Measurements from ENCODE around the gene ROMO1.
"Not testable (repeated sequence)": the region's sequence is repeated elsewhere in the genome, so short reads cannot be mapped to it uniquely, and the experiment has no call there.

Gene ROMO1

DNA sequence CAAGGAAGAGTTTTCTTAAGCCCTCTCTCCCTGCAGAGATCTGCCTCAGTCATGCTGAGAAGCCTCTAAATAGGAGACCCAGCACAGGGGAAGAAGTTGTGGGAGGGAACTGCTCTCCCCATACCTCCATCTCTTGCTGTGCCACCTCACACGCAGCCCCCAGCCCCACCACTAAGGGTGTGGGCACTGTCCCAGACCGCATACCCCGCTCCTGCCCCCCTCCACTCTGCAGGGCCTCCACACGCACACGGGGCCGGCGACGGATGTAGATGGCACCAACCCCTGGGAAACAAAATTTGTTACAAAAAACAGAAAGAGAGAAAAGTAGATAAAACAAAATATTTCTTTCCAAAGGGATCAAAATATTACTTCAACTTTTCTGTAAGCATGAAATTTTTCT, 24.3 kb upstream of the ROMO1 start:
- no peak overlapping the region for H3K4me3 ChIP-seq (ENCODE audit: low read depth, low read length)
- no peak for DNase-seq (ENCODE audit: low read depth)

DNA sequence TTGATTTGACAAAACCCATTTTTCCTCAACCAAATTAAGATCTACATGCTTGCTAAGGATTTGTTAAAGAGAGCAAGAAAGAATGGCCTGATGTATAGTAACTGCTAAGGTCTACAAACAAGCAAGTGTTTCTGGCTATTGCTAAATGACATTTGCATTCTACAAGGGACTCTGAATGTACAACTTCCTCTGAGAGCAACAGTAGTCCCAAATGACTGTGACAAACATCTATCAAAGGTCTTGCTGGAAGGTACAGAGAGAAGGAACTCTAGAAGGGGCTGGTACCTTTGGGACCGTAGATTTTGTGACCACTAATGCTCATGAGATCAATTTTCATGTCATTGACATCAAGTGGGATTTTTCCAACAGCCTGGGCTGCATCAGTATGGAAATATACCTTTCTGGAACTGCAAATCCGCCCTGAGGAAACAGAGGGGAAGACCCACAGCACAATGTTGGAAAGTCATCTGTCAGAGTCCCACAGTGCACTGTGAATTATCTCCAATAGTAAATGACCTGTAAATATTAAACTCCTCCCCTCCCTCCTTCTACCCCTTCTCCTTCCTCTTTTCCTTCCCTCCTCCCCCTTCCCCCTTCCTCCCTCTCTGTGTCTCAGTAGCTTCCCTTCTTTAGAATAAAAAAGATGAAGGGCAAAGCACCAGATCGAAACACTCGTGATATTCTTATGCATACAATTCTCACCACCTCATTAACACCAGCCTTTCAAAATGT, 18.6 kb upstream of the ROMO1 start:
- no peak for DNase-seq (ENCODE audit: low read depth)
- no peak overlapping the region for H3K4me3 ChIP-seq (ENCODE audit: low read depth, low read length)

DNA sequence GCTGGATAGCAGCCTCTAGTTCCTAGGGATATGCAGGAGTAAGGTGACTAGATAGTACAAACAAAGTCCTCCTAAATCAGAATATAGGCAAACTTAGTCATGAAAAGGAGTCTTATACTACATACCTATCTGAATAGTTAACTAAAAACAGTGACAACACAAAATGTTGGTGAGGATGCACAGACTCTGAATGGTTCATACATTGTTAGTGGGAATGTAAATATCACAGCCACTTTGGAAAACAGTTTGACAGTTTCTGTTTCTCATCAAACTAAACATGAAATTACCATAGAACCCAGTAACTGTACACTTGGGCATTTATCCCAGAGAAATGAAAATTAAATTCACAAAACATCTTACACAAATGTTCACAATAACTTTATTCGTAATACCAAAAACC, 17.2 kb upstream of the ROMO1 start:
- DNase-seq (ENCODE audit: low read depth): no peak

DNA sequence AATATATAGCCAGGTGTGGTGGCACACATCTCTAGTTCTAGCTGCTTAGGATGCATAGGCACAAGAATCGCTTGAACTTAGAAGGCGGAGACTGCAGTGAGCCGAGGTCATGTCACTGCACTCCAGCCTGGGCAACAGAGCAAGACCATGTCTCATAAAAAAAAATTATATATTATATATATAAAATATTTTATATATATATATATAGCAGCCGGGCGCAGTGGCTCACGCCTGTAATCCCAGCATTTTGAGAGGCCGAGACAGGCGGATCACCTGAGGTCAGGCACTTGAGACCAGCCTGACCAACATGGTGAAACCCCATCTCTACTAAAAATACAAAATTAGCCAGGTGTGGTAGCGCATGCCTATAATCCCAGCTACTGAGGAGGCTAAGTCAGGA, 13.8 kb upstream of the ROMO1 start:
- H3K4me3 ChIP-seq (ENCODE audit: low read depth, low read length); DNase-seq (ENCODE audit: low read depth): not testable (repeated sequence)

More for the DNA sequence above, 17.2 kb upstream of the ROMO1 start:
- H3K4me3 ChIP-seq (ENCODE audit: low read depth, low read length): no peak overlapping the region

DNA sequence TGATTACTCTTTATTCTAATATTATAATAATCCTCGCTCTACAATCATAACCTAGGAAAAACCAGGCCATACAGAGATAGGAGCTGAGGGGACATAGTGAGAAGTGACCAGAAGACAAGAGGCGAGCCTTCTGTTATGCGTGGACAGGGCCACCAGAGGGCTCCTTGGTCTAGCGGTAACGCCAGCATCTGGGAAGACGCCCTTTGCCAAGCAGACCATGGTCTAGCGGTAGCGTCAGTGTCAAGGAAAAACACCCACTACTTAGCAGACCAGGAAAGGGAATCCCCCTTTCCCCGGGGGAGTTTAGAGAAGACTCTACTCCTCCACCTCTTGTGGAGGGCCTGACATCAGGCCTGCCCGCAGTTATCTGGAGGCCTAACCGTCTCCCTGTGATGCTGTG, 12.3 kb upstream of the ROMO1 start:
- not testable (repeated sequence) for H3K4me3 ChIP-seq (ENCODE audit: low read depth, low read length); DNase-seq (ENCODE audit: low read depth)

DNA sequence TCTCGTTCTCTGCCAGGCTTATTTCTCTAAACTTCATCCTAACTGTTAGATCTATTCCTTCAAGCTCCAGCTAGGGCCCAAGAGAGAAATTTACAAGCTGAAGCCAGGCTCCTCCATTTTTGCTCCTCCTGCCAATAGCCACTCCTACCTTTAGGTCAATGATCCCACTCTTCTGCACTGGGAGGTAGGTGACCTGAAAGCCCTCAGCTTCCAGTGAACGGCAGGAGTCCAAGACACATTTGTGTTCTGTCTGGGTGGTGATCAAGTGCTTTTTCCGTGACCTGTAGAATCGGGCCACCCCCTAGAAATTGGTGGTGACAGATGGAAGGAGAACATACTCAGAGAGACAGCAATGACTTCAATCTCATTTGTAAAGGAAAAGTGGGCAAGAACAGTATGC, 8.9 kb upstream of the ROMO1 start:
- DNase-seq (ENCODE audit: low read depth): no peak
- no peak overlapping the region for H3K4me3 ChIP-seq (ENCODE audit: low read depth, low read length)

DNA sequence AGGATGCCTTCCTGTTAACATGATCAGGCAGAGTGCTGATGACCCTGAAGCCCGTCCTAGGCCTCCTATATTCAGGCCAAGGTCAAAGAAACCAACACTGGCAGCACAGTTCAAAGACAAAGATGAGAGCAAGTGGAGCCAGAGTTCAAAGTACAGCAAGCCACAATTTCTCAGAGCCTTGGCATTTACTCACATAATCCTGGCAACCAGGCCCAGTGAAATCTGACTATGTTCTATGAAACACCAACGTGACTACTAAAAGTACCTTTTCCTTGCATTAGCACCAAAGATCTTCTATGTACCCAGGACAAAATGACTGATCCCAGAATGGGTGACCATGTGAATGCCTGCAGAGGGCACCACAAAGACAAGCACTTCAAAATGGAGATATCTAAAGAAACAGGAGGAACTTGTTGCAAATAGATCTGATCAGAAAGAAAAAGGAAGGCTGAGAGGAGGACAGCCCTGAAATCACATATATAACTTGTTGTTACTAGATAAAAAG, 3.9 kb upstream of the ROMO1 start:
- DNase-seq (ENCODE audit: low read depth): no peak

DNA sequence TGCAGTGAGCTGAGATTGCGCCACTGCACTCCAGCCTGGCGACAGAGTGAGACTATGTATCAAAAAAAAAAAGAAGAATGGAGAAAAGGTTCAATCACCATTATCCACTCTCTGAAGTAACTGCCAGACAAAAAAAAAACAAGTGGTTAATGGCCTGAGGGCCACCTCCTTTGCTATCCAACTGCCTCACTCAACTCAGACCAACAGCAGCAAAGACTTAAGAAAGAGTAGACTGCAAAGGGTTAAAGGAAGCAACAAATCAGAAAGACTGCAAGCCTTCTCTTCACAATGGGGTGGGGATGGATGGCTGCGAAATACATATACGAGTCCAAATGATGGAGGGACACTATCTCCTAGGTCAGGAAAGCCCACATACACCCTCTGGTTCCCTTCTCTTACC, 3.2 kb upstream of the ROMO1 start:
- no peak overlapping the region for H3K4me3 ChIP-seq (ENCODE audit: low read depth, low read length)
- DNase-seq (ENCODE audit: low read depth): no peak

More for the DNA sequence above, 3.9 kb upstream of the ROMO1 start:
- H3K4me3 ChIP-seq (ENCODE audit: low read depth, low read length): no peak overlapping the region

DNA sequence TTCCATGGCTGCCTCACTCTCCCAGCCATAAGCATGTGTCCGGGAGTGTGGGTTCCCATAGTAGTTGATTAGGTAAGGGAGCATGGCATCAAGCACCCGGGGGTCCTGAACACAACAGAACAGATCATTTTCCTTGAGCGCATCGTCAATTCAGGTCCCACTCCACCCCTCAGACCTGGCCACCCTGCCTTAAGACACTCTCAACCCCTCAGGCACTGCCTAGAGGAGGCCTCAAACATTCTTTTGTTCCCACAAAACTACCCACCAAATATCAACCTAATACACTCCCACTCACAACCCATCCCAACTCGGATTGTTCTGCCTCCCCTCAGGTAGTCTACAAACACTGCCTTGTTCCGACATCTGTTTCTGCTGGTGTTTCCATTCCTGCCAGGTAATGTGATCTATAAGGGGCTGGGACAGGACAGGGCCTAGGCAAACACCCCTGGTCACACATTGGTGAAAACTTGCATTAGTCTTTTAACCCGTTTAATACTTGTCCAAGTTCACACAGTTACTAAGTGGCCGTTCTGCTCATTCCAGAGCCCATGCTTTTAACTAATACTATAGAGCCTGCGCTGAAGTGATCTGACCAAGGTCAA, 1.4 kb upstream of the ROMO1 start:
- H3K4me3 ChIP-seq (ENCODE audit: low read depth, low read length): peak overlapping the region; percentile 98
- no peak for DNase-seq (ENCODE audit: low read depth)

DNA sequence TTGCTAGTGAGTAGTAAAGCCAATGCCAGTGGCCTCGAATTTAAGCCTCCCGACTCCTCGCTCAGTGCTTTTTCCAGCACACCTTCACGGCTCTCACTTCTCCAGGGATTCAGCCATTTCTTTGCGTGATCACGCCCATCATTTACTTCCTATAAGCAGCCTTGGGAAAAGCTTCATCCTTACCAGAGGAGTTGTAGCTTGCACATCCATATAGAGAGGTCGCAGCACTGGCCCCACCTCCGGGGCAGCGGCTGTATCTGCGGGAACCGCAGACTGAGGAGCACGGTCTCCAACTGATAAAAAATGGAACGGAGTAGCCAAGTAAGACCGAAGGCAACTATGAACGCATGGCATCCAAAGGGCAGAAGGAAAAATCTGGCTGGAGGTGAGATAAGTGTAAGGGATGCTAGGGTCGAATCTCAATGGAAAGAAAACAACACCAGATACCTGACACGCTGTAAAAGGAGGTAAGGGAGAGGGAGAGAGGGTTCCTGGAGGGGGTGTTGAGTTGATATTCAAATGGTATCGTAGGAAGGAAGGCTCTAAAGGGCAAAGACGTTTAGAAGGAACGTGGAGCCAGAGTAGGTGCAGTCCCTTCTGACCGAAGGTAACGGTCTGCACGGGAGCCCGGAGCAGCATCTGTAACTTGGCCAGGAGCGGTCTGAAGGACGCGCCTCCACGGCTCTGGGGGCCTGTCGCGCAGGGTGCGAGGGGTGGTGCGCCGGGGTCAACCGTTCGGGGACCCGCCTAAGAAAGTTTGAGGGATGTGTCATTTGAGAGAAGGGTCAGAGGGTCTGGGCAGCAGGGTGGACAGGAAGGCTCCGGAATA, 693 bp upstream of the ROMO1 start:
- no peak for DNase-seq (ENCODE audit: low read depth)
- H3K4me3 ChIP-seq (ENCODE audit: low read depth, low read length): peak overlapping the region; percentile 98

DNA sequence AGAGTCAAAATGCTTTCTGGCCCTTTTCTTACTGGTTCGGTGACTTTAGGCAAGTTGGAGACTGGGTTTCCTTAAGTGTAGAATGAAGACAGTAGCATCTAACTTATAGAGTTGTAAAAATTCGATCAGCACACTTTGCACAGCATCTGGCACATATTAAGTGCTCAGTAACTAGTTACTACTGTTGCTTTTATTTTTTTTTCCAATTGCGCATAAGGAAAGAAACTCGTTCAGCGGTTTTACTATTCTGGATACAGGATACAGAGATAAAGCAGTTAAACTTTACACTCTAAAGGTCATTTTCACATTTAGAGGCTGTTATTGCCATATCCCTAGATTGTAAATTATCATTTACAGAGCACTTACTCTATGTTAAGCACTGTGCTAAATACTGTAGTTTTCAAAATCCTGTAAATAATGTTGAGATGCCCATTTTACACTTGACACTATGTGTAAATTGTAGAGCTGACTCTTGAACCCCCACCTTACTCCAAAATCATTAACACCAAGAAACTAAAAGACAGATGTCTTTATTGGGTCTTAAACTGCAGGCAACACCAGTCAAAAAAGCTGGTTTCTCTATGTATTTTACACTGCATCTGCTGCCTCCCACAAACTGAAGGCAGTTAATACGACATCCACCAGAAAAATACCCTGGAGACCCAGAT, 886 bp downstream of the ROMO1 start:
- no peak for DNase-seq (ENCODE audit: low read depth)
- H3K4me3 ChIP-seq (ENCODE audit: low read depth, low read length): peak overlapping the region; percentile 98

DNA sequence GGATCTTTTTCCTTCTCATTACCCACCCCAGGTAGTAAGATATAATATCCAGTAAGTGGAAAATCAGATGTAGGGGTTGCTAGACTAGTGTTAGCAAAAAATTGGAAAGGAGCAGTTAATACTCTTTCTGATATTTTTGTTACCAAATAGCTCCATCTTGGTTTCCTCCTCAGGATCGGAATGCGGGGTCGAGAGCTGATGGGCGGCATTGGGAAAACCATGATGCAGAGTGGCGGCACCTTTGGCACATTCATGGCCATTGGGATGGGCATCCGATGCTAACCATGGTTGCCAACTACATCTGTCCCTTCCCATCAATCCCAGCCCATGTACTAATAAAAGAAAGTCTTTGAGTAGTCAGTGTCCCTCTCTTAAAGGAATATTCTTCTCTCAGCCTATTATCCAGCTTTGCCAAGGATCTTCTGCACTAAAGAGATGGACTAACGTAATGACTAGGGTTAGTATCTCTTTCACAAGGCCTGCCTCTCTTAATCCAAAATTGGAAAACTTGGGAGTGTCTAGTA, 1.5 kb downstream of the ROMO1 start:
- H3K4me3 ChIP-seq (ENCODE audit: low read depth, low read length): no peak overlapping the region
- DNase-seq (ENCODE audit: low read depth): no peak

DNA sequence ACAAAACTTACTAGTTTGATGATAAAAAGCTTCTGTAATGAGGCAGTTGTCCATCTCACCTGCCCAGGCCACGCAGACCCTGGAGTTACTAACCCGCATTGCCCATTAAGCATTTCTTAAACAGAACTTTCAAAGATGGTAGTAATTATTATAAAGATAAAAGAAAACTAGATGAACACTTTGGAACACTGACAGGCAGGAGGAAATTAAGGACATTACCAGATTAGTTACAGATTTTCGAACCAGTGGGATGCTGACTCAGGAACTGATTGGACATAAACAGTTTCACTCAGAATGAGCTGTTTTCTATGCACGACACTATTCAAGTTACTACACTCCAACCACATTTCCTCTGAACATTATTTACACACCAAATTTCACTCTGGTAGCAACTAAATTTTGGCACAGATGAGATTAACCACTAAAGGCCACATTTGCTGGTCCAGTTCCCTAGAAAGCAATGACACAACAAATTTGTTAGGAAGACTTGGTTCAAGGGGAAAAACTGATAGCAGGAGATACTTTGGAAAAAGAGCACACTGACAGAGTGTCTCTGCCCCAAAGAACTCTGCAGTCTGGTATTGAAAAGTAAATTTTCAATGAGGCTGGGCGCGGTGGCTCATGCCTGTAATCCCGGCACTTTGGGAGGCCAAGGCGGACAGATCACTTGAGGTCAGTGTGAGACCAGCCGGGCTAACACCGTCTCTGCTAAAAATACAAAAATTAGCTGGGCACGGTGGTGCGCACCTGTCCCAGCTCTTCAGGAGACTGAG, 3.0 kb downstream of the ROMO1 start:
- DNase-seq (ENCODE audit: low read depth): no peak

DNA sequence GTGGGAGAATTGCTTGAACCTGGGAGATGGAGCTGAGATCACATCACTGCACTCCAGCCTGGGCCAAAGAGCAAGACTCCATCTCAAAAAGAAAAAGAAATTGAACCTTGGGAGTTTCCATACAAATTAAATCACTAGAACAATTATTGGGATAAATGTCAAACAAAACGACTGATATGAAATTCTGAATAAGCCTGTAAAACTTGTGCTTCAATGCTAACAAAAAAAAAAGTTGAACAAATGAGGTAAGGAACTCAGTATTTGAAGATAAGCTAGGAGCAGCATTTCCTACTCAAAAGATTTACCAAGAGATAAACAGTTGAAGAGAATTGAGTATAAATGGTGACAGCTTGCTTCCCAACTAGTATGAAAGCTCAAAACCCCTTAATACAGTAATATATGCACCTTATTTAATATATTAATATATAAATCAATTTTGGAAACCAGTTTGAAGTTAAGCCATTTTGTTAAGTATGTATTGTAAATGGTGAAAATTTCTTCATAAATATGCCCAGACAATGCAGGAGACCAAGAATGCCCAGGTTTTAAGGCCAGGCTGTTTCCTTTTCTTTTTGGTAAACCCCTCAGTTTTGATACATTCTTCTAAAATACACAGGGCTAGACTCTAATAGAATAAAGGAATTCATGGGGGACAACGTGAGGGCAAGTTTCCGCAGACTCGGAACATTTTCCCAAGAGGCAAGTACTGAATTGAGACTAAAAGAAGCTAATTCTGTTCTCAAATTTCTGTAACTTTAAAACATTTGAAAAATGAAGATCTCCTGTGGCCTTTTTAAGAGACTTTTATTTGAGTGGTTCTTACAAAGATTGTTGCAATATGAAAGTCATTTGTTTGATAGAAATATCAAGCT, 3.9 kb downstream of the ROMO1 start:
- no peak overlapping the region for H3K4me3 ChIP-seq (ENCODE audit: low read depth, low read length)
- DNase-seq (ENCODE audit: low read depth): no peak

More for the DNA sequence above, 3.0 kb downstream of the ROMO1 start:
- no peak overlapping the region for H3K4me3 ChIP-seq (ENCODE audit: low read depth, low read length)

DNA sequence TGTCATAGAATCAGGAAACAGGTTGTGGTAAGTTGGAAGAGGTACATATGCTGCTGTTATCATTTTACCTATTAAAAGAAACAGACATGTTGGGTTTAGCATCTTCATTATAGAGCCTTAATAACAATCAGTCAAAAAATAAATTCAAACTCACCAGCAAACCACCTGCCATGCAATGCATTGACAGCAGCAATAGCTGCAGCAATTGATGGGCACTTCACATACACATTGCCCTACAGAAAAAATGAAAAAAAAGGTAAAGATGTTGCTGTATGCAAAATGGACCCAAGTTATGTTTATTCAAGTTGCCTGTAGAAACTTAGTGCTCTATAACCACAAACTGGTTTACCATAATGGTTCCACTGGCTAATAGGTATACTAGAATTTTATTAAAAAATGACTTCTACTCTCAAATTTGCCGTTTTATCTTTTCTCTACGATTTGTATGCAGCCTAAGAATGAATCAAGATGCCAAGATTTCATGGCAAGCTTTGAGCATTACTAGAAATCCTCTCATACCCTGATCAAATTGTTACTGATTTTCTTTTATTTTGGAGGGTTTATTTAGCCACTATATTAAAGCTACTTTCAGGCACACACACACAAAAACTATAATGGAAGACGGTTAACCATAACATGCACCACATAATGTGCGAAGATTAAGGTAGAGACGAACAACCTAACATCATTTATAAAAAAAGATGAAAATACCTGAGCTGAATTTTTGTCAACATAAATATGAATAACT, 5.5 kb downstream of the ROMO1 start:
- no peak for DNase-seq (ENCODE audit: low read depth)
- no peak overlapping the region for H3K4me3 ChIP-seq (ENCODE audit: low read depth, low read length)

DNA sequence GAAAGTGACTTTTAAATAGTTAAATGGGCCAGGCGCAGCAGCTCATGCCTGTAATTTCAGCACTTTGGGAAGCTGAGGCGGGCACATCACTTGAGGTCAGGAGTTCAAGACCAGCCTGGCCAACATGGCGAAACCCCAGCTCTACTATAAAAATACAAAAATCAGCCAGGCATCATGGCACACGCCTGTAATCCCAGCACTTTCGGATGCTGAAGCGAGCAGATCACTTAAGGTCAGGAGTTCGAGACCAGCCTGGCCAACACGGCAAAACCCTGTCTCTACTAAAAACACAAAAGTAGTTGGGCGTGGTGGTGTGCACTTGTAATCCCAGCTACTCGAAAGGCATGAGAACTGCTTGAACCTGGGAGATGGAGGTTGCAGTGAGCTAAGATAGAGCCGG, 6.7 kb downstream of the ROMO1 start:
- DNase-seq (ENCODE audit: low read depth); H3K4me3 ChIP-seq (ENCODE audit: low read depth, low read length): not testable (repeated sequence)
